ENCODE data around the gene EAF1. TPM values are rescaled to one million over a fixed set of nuclear protein-coding genes. Genes with fewer than 3 reads are reported as not detected.
"Not testable (repeated sequence)": the region's sequence is repeated elsewhere in the genome, so short reads cannot be mapped to it uniquely, and the experiment has no call there.

The EAF1 gene
- total RNA-seq, 1 donor from 2014 or later = 43.9 TPM

DNA sequence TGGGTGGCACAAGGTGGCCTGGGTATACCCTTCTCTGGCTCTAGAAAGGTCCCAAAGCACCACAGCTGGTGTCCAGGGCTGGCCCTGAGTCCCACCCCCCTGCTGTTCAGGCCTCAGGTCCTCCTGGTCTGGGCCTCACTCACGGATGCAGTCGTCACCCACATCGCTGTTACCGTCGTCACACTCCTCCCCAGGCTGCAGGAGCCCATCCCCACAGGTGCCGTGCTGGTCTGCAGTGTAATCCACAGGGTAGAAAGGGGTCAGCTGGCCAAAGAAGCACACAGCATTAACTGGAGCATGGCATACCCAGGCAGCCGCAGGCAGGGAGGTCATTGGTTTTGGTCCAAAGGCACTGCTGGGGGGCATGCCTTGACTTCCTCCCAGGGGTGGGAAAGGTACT is 28.4 kb downstream of the EAF1 start:
- DNase-seq = no peak
- Mint-ChIP-seq H3K36me3 (ENCODE audit: unreplicated experiment) (peaks cover 11% of the 10 kb centered on the region), H3K27me3 (ENCODE audit: unreplicated experiment) (no peaks in the 10 kb centered on the region), H3K27ac (ENCODE audit: unreplicated experiment) (no peak overlapping the region), H3K9me3 (ENCODE audit: unreplicated experiment) (peaks cover 2% of the 10 kb centered on the region), H3K4me1 (ENCODE audit: low read depth, unreplicated experiment) (peaks cover 8% of the 10 kb centered on the region), H3K4me3 (ENCODE audit: unreplicated experiment) (no peak overlapping the region)
- no peak for TF ChIP-seq CTCF (IDR thresholded peaks at IDR 0.05; ENCODE audit: partially characterized antibody, unreplicated experiment)

DNA sequence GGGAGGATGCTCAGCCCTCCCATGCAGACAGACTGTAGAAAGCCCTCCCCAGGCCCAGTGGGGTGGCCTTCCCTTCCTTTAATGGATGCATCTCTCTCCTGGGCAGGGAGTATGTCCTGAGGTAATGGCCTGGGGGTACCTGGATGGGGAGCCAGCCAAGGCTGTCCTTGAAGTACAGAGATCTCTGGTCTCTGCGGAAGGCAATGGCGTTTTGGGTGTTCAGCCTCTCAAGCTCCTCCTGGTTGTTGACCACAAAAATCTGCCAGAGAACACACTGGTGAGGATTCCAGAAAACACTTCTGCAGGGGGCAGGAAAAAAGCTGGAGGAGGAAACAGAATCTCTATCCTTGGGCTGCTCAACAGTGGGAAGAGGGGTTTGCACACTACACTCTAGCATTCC is 28.9 kb downstream of the EAF1 start:
- no peak for TF ChIP-seq CTCF (IDR thresholded peaks at IDR 0.05; ENCODE audit: partially characterized antibody, unreplicated experiment)
- Mint-ChIP-seq H3K4me1 (ENCODE audit: low read depth, unreplicated experiment) (peaks cover 9% of the 10 kb centered on the region), H3K27me3 (ENCODE audit: unreplicated experiment) (peaks cover 3% of the 10 kb centered on the region), H3K27ac (ENCODE audit: unreplicated experiment) (no peak overlapping the region), H3K9me3 (ENCODE audit: unreplicated experiment) (peaks cover 2% of the 10 kb centered on the region), H3K4me3 (ENCODE audit: unreplicated experiment) (no peak overlapping the region), H3K36me3 (ENCODE audit: unreplicated experiment) (peaks cover 7% of the 10 kb centered on the region)
- no peak for DNase-seq

DNA sequence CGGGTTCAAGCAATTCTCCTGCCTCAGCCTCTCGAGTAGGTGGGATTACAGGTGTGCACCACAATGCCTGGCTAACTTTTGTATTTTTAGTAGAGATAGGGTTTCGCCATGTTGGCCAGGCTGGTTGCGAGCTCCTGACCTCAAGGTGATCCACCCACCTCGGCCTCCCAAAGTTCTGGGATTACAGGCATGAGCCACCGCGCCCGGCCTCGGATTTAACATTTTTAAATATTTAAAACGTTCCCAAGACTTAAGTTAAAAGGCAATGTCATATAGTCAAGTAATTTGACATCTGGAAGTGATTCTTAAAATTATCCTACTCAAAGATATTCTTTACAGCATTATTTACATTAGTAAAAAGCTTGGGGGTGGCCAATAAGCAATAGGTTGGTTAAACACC is 29.5 kb downstream of the EAF1 start:
- not testable (repeated sequence) for DNase-seq; H3K36me3 Mint-ChIP-seq (ENCODE audit: unreplicated experiment); H3K27ac Mint-ChIP-seq (ENCODE audit: unreplicated experiment); H3K4me3 Mint-ChIP-seq (ENCODE audit: unreplicated experiment); H3K9me3 Mint-ChIP-seq (ENCODE audit: unreplicated experiment); H3K4me1 Mint-ChIP-seq (ENCODE audit: low read depth, unreplicated experiment); H3K27me3 Mint-ChIP-seq (ENCODE audit: unreplicated experiment)

GRCh38 chr3:15458212-15458780 is 30.9 kb downstream of the EAF1 start:
- H3K4me3 Mint-ChIP-seq (ENCODE audit: unreplicated experiment) = no peak overlapping the region
- no peak for TF ChIP-seq CTCF (IDR thresholded peaks at IDR 0.05; ENCODE audit: partially characterized antibody, unreplicated experiment)
- H3K36me3 Mint-ChIP-seq (ENCODE audit: unreplicated experiment) = peaks cover 6% of the 10 kb centered on the region
- peaks cover 2% of the 10 kb centered on the region for H3K9me3 Mint-ChIP-seq (ENCODE audit: unreplicated experiment)
- peaks cover 5% of the 10 kb centered on the region for H3K27me3 Mint-ChIP-seq (ENCODE audit: unreplicated experiment)
- H3K27ac Mint-ChIP-seq (ENCODE audit: unreplicated experiment) = no peak overlapping the region
- DNase-seq = no peak
- H3K4me1 Mint-ChIP-seq (ENCODE audit: low read depth, unreplicated experiment) = peaks cover 9% of the 10 kb centered on the region

DNA sequence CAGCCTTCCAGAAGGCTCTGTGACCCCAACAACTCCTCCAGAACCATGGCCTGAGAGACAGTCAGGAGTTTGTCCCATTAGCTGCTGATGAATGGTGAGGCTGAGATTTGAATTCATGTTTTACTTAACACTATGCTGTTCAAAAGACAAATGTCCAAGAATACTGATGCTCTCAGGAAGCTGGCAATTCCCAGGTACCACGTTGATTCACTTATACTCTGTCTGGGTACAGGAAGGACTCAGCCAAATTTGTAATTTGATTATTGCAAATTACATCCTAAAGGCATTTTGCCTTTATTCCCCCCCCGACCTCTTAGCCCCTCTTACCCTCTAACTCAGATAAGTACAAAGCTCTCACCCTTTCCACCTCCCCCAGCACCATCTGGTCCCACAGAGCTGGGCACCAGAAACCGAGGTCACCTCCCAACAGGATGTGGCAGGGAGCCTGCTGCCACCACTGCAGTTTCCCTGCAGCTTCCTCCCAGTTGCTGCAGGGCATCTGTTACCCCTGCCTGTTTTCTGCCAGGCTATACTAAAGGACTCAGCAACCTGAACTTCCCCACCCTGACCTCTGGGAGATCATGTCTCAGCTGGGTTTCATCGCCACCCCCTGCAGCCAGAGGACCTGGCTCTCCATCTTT is 33.6 kb downstream of the EAF1 start:
- Mint-ChIP-seq H3K4me1 (ENCODE audit: low read depth, unreplicated experiment) (peaks cover 9% of the 10 kb centered on the region), H3K4me3 (ENCODE audit: unreplicated experiment) (no peak overlapping the region), H3K27ac (ENCODE audit: unreplicated experiment) (no peak overlapping the region), H3K27me3 (ENCODE audit: unreplicated experiment) (peaks cover 5% of the 10 kb centered on the region), H3K9me3 (ENCODE audit: unreplicated experiment) (peaks cover 2% of the 10 kb centered on the region), H3K36me3 (ENCODE audit: unreplicated experiment) (peaks cover 10% of the 10 kb centered on the region)
- no peak for DNase-seq
- TF ChIP-seq CTCF (IDR thresholded peaks at IDR 0.05; ENCODE audit: partially characterized antibody, unreplicated experiment) = no peak

Measured in glutamatergic neuron (in vitro differentiated cells).